Cardiac fibroblast (primary cell): ENCODE data around the gene PTCD3.
A peak's percentile ranks its signal among the peaks of the same experiment; 100 is the strongest.

ENCODE experiments used
- DNase-seq, 2 donors: peaks; one replicate each; pipeline versions ENCODE4 v3.0.0 to v3.0.0-alpha.2; 2010; ENCODE audit warnings: low read depth in 2 of 2
- H3K4me3 ChIP-seq, 2 donors: replicated peaks in 1 of 2; 1 replicate in 1 of 2; 2 replicates in 1 of 2; pipeline ENCODE4 v1.5.1; 2011; ENCODE audit warnings: low read depth in 2 of 2, low read length in 2 of 2, mild to moderate bottlenecking in 2 of 2, moderate library complexity in 1 of 2
- TF ChIP-seq, protein P1 (sequence below): IDR thresholded peaks from one replicate; pipeline ENCODE4 v1.5.1; 2011; ENCODE audit warnings: low read depth, mild to moderate bottlenecking, low read length, inconsistent platforms

The PTCD3 gene

DNA sequence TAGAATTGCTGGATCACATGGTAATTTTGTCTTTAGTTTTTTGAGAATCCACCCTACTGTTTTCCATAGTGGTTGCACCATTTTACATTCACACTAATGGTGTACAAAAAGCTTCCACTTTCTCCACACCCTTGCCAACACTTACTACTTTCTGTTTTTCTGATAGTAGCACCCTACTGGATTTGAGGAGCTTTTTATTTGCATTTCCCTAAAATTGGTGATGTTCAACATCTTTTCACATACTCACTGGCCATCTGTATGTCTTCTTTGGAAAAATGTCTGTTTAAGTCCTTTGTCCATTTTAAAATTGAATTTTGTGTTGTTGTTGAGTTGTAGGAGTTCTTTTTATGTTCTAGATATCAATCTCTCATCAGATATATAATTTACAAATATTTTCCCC is 3.9 kb upstream of the PTCD3 start:
- TF ChIP-seq, protein P1, sequence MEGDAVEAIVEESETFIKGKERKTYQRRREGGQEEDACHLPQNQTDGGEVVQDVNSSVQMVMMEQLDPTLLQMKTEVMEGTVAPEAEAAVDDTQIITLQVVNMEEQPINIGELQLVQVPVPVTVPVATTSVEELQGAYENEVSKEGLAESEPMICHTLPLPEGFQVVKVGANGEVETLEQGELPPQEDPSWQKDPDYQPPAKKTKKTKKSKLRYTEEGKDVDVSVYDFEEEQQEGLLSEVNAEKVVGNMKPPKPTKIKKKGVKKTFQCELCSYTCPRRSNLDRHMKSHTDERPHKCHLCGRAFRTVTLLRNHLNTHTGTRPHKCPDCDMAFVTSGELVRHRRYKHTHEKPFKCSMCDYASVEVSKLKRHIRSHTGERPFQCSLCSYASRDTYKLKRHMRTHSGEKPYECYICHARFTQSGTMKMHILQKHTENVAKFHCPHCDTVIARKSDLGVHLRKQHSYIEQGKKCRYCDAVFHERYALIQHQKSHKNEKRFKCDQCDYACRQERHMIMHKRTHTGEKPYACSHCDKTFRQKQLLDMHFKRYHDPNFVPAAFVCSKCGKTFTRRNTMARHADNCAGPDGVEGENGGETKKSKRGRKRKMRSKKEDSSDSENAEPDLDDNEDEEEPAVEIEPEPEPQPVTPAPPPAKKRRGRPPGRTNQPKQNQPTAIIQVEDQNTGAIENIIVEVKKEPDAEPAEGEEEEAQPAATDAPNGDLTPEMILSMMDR = no peak
- DNase-seq = no peak
- no peak overlapping the region for H3K4me3 ChIP-seq

DNA sequence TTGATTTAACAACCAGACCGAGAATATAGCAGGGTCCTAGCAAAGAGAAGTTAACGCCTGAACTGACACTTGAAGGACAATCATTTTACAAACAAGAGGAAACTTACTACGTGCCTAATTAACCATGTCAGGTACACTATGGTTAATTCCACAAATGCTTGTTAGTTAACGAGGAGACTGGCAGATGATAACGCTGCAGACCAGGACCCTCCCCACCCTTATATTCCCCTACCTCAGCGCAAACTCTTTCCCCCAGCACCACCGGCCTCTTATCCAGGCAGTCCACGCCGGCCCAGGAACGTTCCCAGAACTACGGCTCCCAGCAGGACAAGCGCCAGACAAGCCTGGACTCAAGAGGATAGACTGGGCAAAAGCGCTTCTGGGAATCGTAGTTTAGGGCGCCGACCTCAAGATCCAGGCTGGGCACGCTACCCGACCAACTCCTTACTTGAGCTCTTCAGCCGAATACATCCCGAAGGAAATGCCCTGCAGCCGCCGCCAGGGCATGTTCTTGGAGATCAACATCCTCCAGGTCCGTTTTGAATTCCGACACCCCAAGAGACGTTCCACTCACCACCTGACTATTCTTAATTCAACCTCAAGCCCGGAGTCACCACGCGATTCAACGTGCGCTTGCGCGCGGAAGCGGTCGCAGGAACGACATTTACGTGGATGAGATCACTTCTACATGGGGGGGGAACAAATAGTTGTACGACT is 625 bp upstream of the PTCD3 start, which contains the start of gene POLR1A:
POLR1A (minus strand) TSS at position 635 of the 717 bp plus-strand sequence; CDS start at position 525, 110 bp downstream.
- TF ChIP-seq, protein P1 = no peak
- DNase-seq = peak; percentile 96 to 97
- H3K4me3 ChIP-seq = peak within 1 kb of the TSS; percentile 87 to 91

DNA sequence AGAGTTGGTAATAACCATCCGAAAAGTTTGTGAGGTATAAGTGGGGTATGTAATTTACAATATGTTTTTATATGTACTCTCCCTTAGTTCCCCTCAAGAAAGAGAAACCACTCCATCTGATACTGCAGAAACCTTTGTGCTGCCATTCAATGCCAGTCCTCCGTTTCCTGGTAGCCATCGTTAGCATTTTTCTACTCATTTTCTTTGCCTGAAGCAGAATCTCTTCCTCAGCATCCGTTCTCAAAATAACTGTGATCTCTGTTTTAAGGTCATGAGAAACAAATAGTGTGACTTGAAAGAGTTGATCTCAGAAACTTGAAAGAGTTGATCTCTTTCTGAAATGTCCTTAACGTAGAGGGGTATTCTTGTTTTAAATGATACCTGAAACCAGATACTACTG is 996 bp downstream of the PTCD3 start:
- no peak for DNase-seq
- TF ChIP-seq, protein P1 = no peak
- H3K4me3 ChIP-seq = peak overlapping the region; percentile 87 to 91

DNA sequence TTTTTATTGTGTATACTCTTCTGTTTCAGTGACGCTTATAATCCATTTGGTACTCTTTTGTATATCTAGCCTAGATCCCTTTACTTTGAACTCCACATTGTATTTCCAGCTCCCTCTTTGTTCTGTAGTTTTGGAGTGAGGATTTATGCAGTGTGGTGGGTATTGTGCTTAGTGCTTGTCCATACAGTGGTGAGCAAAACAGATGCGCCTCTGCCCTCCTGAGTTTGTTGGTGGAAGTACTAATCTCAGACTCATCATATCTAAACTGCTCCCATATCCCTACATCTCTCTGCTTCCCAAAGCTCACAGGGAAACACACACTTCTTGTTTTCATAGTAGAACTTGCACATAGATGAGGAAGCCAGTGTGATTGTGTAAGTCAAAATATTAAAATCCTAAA is 12.1 kb downstream of the PTCD3 start:
- TF ChIP-seq, protein P1 = no peak

DNA sequence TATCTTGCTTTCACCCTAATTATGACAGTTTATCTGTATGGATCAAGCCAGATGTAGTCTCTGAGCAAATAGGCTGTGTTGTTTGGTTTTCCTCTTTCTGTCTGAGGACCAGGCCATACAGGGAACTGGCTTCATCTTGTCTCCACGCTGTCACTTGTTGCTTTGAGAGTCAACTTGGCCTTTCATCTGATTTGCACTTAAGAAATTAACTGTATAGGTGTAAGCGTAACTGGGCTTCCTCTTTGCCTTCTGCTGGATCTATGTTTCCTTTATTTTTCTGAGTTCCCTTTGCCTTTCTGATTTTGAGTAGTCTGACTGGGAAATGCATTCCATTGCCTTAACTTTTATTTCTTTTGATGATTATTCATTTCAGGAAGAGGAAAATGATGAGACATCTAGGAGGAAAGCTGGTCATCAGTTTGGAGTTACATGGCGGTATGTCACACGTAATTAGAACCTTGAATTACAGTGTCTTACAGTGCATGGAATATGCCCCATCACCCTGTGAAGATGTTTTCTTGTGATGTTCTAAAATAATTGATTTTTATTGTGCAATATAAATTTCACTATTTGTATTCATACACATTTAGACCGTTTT is 17.4 kb downstream of the PTCD3 start:
- TF ChIP-seq, protein P1 = no peak
- no peak overlapping the region for H3K4me3 ChIP-seq
- no peak for DNase-seq

More for the DNA sequence above, 12.1 kb downstream of the PTCD3 start:
- H3K4me3 ChIP-seq = no peak overlapping the region
- DNase-seq = no peak

DNA sequence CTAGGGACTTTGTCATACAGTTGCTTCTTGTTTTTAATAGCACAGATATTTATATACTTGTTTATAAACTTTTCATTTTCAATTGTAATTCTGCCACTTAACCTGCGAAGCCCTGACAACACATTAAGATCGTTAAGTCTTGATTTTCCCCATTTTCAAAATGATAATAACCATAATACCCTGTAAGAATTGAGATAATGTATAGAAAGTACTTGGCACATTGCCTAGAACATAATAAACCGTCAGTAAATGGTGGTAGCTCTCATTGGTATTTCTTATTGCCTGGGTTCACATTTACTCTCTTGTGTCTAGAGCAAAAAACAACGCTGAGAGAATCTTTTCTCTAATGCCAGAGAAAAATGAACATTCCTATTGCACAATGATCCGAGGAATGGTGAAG is 18.6 kb downstream of the PTCD3 start:
- DNase-seq = no peak
- TF ChIP-seq, protein P1 = no peak
- H3K4me3 ChIP-seq = no peak overlapping the region
